ENCODE results near the gene PTH1R.

The PTH1R gene

DNA sequence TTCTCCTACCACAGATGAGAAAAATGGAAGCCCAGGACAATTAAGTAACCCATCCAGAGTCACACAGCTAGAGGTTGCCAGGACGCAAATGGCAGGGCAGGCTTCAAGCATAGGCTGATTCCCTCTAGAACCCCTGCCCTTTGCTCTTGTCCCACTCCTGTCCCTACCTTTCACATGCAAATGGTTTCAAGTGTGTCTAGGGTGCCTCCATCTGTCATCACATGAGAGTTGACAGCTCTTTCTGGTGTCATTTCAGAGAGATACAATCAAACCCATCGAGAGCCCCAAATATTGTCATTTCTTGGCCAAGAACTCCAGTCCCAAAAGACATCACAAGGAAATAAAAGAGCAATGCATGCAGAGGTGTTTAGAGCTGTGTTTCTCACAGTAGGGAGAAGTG is 75.3 kb downstream of the PTH1R start:
- no peak for DNase-seq

Data from Kasumi-1 (cell line).